OCI-LY1 (cell line): ENCODE results near the gene SRCIN1.

Source experiments
- H2AFZ ChIP-seq: fragments of 200-600 bp; sonication (generic), shearing (Covaris generic); 2 replicates; pipeline ENCODE4 v1.6.0; 2014; ENCODE audit warnings: antibody characterized with exemption, mild to moderate bottlenecking, low read length
- H3F3A ChIP-seq: fragments of 200-600 bp; sonication (generic), shearing (Covaris generic); 2 replicates; pipeline ENCODE4 v1.6.0; 2014; ENCODE audit warnings: mild to moderate bottlenecking, antibody characterized with exemption, low read length, moderate library complexity; ENCODE audit not compliant: insufficient read depth
- H3K27ac ChIP-seq: fragments of 200-600 bp; sonication (generic); 2 replicates; pipeline ENCODE4 v1.5.1; 2014; ENCODE audit warnings: low read length, mixed run types, mild to moderate bottlenecking, low read depth; ENCODE audit not compliant: poor library complexity, severe bottlenecking
- H3K27me3 ChIP-seq: fragments of 200-600 bp; sonication (generic); 2 replicates; pipeline ENCODE4 v1.6.0; 2014; ENCODE audit warnings: antibody characterized with exemption, mild to moderate bottlenecking, low read length, moderate library complexity; ENCODE audit not compliant: insufficient read depth
- H3K36me3 ChIP-seq: fragments of 200-600 bp; sonication (generic); 2 replicates; pipeline ENCODE4 v1.6.1; 2014; ENCODE audit warnings: mild to moderate bottlenecking, antibody characterized with exemption, low read length, moderate library complexity, mixed read lengths; ENCODE audit not compliant: insufficient read depth
- H3K4me1 ChIP-seq: fragments of 200-600 bp; sonication (generic); 2 replicates; pipeline ENCODE4 v1.5.1; 2014; ENCODE audit warnings: mild to moderate bottlenecking, low read length, moderate library complexity; ENCODE audit not compliant: insufficient read depth, severe bottlenecking
- H3K4me2 ChIP-seq: fragments of 200-600 bp; sonication (generic), shearing (Covaris generic); 2 replicates; pipeline ENCODE4 v1.6.1; 2014; ENCODE audit warnings: low read length
- H3K4me3 ChIP-seq: fragments of 200-600 bp; sonication (generic); 2 replicates; pipeline ENCODE4 v1.5.1; 2014; ENCODE audit warnings: low read length, low read depth, mild to moderate bottlenecking, mixed read lengths; ENCODE audit not compliant: poor library complexity, severe bottlenecking
- H3K79me2 ChIP-seq: fragments of 200-600 bp; shearing (Covaris generic); 2 replicates; pipeline ENCODE4 v1.6.1; 2016; ENCODE audit warnings: mixed run types, low read length, mixed read lengths; ENCODE audit not compliant: insufficient read depth
- H3K9ac ChIP-seq: fragments of 200-600 bp; sonication (generic), shearing (Covaris generic); 2 replicates; pipeline ENCODE4 v1.6.1; 2014; ENCODE audit warnings: mild to moderate bottlenecking, low read length, mixed read lengths
- H3K9me2 ChIP-seq: fragments of 200-600 bp; sonication (generic), shearing (Covaris generic); 2 replicates; pipeline ENCODE4 v1.6.1; 2014; ENCODE audit warnings: low read depth, mild to moderate bottlenecking, low read length, mixed read lengths
- H3K9me3 ChIP-seq: fragments of 200-600 bp; shearing (Covaris generic); 2 replicates; pipeline ENCODE4 v1.6.1; 2014; ENCODE audit warnings: low read length, mixed read lengths
- H4K20me1 ChIP-seq: fragments of 200-600 bp; sonication (generic), shearing (Covaris generic); 2 replicates; pipeline ENCODE4 v1.6.0; 2016; ENCODE audit warnings: mild to moderate bottlenecking, low read length; ENCODE audit not compliant: insufficient read depth
- CTCF ChIP-seq: fragments of 200-600 bp; sonication (generic), shearing (Covaris generic); IDR thresholded peaks from 2 replicates; pipeline ENCODE4 v1.5.1; 2017; ENCODE audit warnings: mild to moderate bottlenecking, antibody characterized with exemption, low read length, moderate library complexity, mixed read lengths
- EZH2 ChIP-seq: fragments of 200-600 bp; sonication (generic), shearing (Covaris generic); IDR thresholded peaks from 2 replicates; pipeline ENCODE4 v1.8.0; 2017; ENCODE audit warnings: borderline replicate concordance, mixed run types, mild to moderate bottlenecking, antibody characterized with exemption, low read length, moderate library complexity, mixed read lengths

Gene SRCIN1

GRCh38 chr17:38566666-38567031 lies 39.1 kb downstream of the SRCIN1 start:
- Histone ChIP-seq H3K9ac (no peak overlapping the region), H3F3A (no peaks in the 10 kb centered on the region), H3K27ac (no peak overlapping the region), H3K36me3 (no peaks in the 10 kb centered on the region), H3K4me1 (no peaks in the 10 kb centered on the region), H4K20me1 (no peaks in the 10 kb centered on the region), H3K9me3 (no peaks in the 10 kb centered on the region), H3K4me2 (no peak overlapping the region), H3K4me3 (no peak overlapping the region), H3K27me3 (no peaks in the 10 kb centered on the region; the same call in 1 of the 2 replicates), H2AFZ (no peak overlapping the region), H3K9me2 (no peaks in the 10 kb centered on the region), H3K79me2 (no peaks in the 10 kb centered on the region)
- TF ChIP-seq CTCF (no peak), EZH2 (no peak)

- H3K4me3 ChIP-seq, result no peak overlapping the region
- H4K20me1 ChIP-seq, result no peaks in the 10 kb centered on the region
- H3K27me3 ChIP-seq, result no peaks in the 10 kb centered on the region; the same call in 1 of the 2 replicates
- no peak overlapping the region for H2AFZ ChIP-seq
- H3K79me2 ChIP-seq, result no peaks in the 10 kb centered on the region
- no peak overlapping the region for H3K4me2 ChIP-seq
- no peaks in the 10 kb centered on the region for H3K36me3 ChIP-seq
- no peaks in the 10 kb centered on the region for H3K9me3 ChIP-seq
- no peak for TF ChIP-seq EZH2
- no peak for TF ChIP-seq CTCF
- no peaks in the 10 kb centered on the region for H3F3A ChIP-seq
- H3K27ac ChIP-seq, result no peak overlapping the region
- H3K9ac ChIP-seq, result no peak overlapping the region
- no peaks in the 10 kb centered on the region for H3K4me1 ChIP-seq
- H3K9me2 ChIP-seq, result no peaks in the 10 kb centered on the region
Observed at GRCh38 chr17:38565853-38566665, 39.7 kb downstream of the SRCIN1 start.

GRCh38 chr17:38564869-38565268 lies 40.9 kb downstream of the SRCIN1 start:
- H2AFZ ChIP-seq, result no peak overlapping the region
- H3K36me3 ChIP-seq, result no peaks in the 10 kb centered on the region
- no peak overlapping the region for H3K9ac ChIP-seq
- peaks cover 2% of the 10 kb centered on the region for H3K27me3 ChIP-seq
- H4K20me1 ChIP-seq, result no peaks in the 10 kb centered on the region
- H3K4me3 ChIP-seq, result no peak overlapping the region
- no peaks in the 10 kb centered on the region for H3F3A ChIP-seq
- no peaks in the 10 kb centered on the region for H3K9me3 ChIP-seq
- H3K4me2 ChIP-seq, result no peak overlapping the region
- H3K27ac ChIP-seq, result no peak overlapping the region
- no peaks in the 10 kb centered on the region for H3K79me2 ChIP-seq
- H3K4me1 ChIP-seq, result peaks cover 3% of the 10 kb centered on the region
- TF ChIP-seq EZH2 (no peak), CTCF (no peak)
- no peaks in the 10 kb centered on the region for H3K9me2 ChIP-seq
